ENCODE results near the gene PHACTR3.

- TF ChIP-seq CTCF (conservative IDR thresholded peaks at IDR 0.05; ENCODE audit: low read depth, low read length) = no peak
- no peak for TF ChIP-seq EZH2 (IDR thresholded peaks at IDR 0.05; ENCODE audit: low read length, unreplicated experiment)
- no peak for TF ChIP-seq EZH2phosphoT487 (IDR thresholded peaks at IDR 0.05; ENCODE audit: borderline replicate concordance, low read length)
Observed at GRCh38 chr20:59741073-59741472, 136.7 kb downstream of the PHACTR3 start.
